H1 (cell line): Measurements from ENCODE around the gene OXNAD1. TPM values are rescaled to one million over a fixed set of nuclear protein-coding genes. Genes with fewer than 3 reads are reported as not detected.

Source experiments
- BRCA1 ChIP-seq: IDR thresholded peaks from 2 replicates; pipeline ENCODE4 v1.6.1; 2012; ENCODE audit warnings: low read depth, low read length, improper control_type of control experiment
- CREB1 ChIP-seq: IDR thresholded peaks from 2 replicates; pipeline ENCODE4 v1.6.1; 2012; ENCODE audit warnings: inconsistent platforms
- GABPA ChIP-seq: IDR thresholded peaks from 2 replicates; pipeline ENCODE4 v1.6.1; 2011; ENCODE audit warnings: mild to moderate bottlenecking, low read length, moderate library complexity, borderline replicate concordance; ENCODE audit not compliant: insufficient read depth
- JUND ChIP-seq: IDR thresholded peaks from 2 replicates; pipeline ENCODE4 v1.6.1; 2011; ENCODE audit warnings: mild to moderate bottlenecking, improper control_type of control experiment, low read length
- RAD21 ChIP-seq, 2 experiments: IDR thresholded peaks in 1 of 2; conservative IDR thresholded peaks in 1 of 2; 2 replicates each; pipeline ENCODE4 v1.6.1; 2011; ENCODE audit warnings: low read depth in 2 of 2, low read length in 2 of 2, improper control_type of control experiment in 1 of 2, inconsistent platforms in 1 of 2, mild to moderate bottlenecking in 1 of 2, moderate library complexity in 1 of 2
- TEAD4 ChIP-seq: IDR thresholded peaks from 2 replicates; pipeline ENCODE4 v1.6.1; 2012; ENCODE audit warnings: low read depth, low read length, inconsistent platforms, mixed read lengths
- polyA plus RNA-seq, 7 experiments: library from polyadenylated mRNA; depleted of rRNA in 3 of 7; stranded (reverse) in 5 of 7; unstranded in 2 of 7; fragments of >200 nt in 5 of 7; fragments of 200-250 nt in 2 of 7; gene quantifications; 1 replicate in 5 of 7; 2 replicates in 1 of 7; 4 replicates in 1 of 7; pipeline versions ENCODE4 v1.2.1 to v1.2.3, GENCODE V29; 2011 to 2013; ENCODE audit warnings: missing spikeins in 2 of 7, mixed read lengths in 2 of 7
- total RNA-seq: library from RNA; stranded (reverse); fragmentation: NEBNext Ultra II Directional; extraction: Animal tissue kit (Norgen Biotek cat#: 25700); gene quantifications from 2 replicates; pipeline ENCODE4 v1.2.1, GENCODE V29; 2021

OXNAD1 gene
- total and polyA plus RNA-seq, 2 of the 8 experiments (the other 6 are each of a cell fraction or from before 2014, with no cell fraction given) = 14.9 to 24.8 TPM

GRCh38 chr3:16307832-16308531, 43.0 kb downstream of the OXNAD1 start (continued):
- TF ChIP-seq GABPA (no peak), RAD21 (IDR thresholded peaks at IDR 0.05 in 1 of 2, conservative IDR thresholded peaks at IDR 0.05 in 1 of 2; ENCODE audit: low read depth in 2 of 2, low read length in 2 of 2) (no peak), JUND (no peak), CREB1 (no peak), BRCA1 (no peak), TEAD4 (no peak)
